Uterus (tissue), 2 donors: ENCODE measurements around the gene NCKAP1.

Source experiments
- CTCF ChIP-seq, 4 experiments: fragments of 200-600 bp in 2 of 4; fragments of 450-650 bp in 2 of 4; sonication (generic) in 2 of 4; IDR thresholded peaks; one replicate each; pipeline ENCODE4 v1.5.1; 2016 to 2019; ENCODE audit warnings: antibody characterized with exemption in 4 of 4, mild to moderate bottlenecking in 2 of 4, moderate library complexity in 1 of 4
- POLR2A ChIP-seq, 2 donors: fragments of 450-650 bp; IDR thresholded peaks; one replicate each; pipeline ENCODE4 v1.6.1; 2016; ENCODE audit warnings: antibody characterized with exemption in 2 of 2, mild to moderate bottlenecking in 1 of 2, moderate library complexity in 1 of 2

GRCh38 chr2:182937870-182938269 lies 100.4 kb downstream of the NCKAP1 start:
- no peak for TF ChIP-seq CTCF (IDR thresholded peaks at IDR 0.05)
- TF ChIP-seq POLR2A (IDR thresholded peaks at IDR 0.05), result no peak
